ENCODE results near the gene PSMB2. TPM values are rescaled to one million over a fixed set of nuclear protein-coding genes. Genes with fewer than 3 reads are reported as not detected.

Gene PSMB2
- total and polyA plus RNA-seq, 2 of the 8 experiments (the other 6 are each of a cell fraction or from before 2014, with no cell fraction given): 91.4 to 101 TPM

DNA sequence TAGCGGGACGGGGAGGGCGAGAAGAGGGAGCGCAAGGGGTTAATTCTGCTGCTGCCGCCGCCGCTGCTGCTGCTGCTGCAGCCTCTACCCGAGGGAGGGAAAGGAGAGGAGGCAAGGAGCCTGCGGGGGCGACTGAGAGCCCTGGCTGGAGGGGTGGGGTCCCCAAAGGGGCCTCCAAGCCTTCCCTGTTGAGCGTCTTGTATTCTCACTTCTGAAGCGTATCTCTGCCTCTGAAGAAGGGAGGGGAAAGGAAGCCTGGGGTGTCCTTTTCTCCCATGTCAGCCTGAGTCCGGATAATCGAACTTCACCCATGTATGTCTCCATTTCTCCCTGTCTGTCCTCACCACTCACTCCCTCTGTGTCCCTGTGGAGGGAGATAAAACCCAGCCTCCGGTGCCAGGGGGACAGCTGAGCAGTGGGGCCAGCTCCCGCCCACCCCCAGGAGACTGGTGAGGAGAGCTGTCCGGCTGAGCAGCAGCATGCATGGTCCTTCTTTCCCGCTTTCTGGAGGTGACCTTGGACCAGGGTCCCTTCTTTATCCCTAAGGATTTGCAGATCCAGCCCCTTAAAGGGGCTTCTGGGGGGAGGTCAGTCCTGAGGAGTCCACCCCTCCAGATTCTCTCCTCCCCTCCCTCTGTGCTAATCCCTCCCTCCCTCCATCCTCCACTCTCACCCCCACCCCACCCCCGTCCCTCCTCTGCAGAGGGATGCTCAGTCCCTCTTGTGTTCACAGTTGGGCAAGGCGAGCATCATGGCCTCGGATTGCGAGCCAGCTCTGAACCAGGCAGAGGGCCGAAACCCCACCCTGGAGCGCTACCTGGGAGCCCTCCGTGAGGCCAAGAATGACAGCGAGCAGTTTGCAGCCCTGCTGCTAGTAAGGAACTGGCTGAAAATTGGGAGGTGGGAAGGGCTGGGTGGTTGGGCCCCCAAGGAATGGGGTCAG, 82.7 kb downstream of the PSMB2 start:
- no peak overlapping the region for H4K5ac ChIP-seq (ENCODE audit: insufficient read length, low read depth, low read length)
- peaks cover 0 to 12% of the 10 kb centered on the region in 2 experiments for H4K20me1 ChIP-seq (replicated peaks in 1 of 2; ENCODE audit: control insufficient read depth in 1 of 2, insufficient read depth in 2 of 2, low read length in 2 of 2)
- peak overlapping the region; percentile 85 to 92 for H3K4me2 ChIP-seq (ENCODE audit: insufficient read depth in 1 of 2, low read depth in 2 of 2, low read length in 2 of 2)
- POLR2A ChIA-PET (ENCODE audit: partially characterized antibody): interaction anchor here (0.8 to 1.4 kb wide), 3 partner anchors 13 to 210 kb away, joined by 3 to 4 read pairs (median 3); no protein-coding TSS in a partner anchor
- DNase-seq (ENCODE audit: low read depth in 1 of 2, low spot score in 2 of 2) (no peak), FAIRE-seq (no peak)
- no peak overlapping the region for H3K4ac ChIP-seq (replicated peaks; ENCODE audit: insufficient read length, low read depth, low read length)
- H3K36me3 ChIP-seq (ENCODE audit: control insufficient read depth in 2 of 4, insufficient read depth in 4 of 4, low read length in 3 of 4): peaks cover 7 to 31% (median 14%) of the 10 kb centered on the region in 4 experiments; a peak in 6 of 8 replicates
- peaks cover 4 to 32% of the 10 kb centered on the region in 2 experiments; a peak in 3 of 4 replicates for H3K79me2 ChIP-seq (ENCODE audit: control insufficient read depth in 1 of 2, insufficient read depth in 2 of 2, low read length in 2 of 2)
- no peak for TF ChIP-seq CHD1 (IDR thresholded peaks at IDR 0.05; ENCODE audit: low read depth, low read length)
- no peak for TF ChIP-seq SUZ12 (IDR thresholded peaks at IDR 0.05; ENCODE audit: low read length)
- no peak for TF ChIP-seq SIRT6 (IDR thresholded peaks at IDR 0.05; ENCODE audit: low read length)
- no peak for TF ChIP-seq RBBP5 (IDR thresholded peaks at IDR 0.05; ENCODE audit: borderline replicate concordance, low read depth, low read length)
- TF ChIP-seq RAD21 (IDR thresholded peaks at IDR 0.05 in 1 of 2, conservative IDR thresholded peaks at IDR 0.05 in 1 of 2; ENCODE audit: low read depth in 2 of 2, low read length in 2 of 2): peak in 1 of 2 experiments; percentile 15; a peak in 1 of 4 replicates
- no peak for TF ChIP-seq JUND (IDR thresholded peaks at IDR 0.05; ENCODE audit: low read length)
- no peak for TF ChIP-seq KDM4A (IDR thresholded peaks at IDR 0.05; ENCODE audit: low read depth, low read length, severe bottlenecking)
- TF ChIP-seq CHD2 (IDR thresholded peaks at IDR 0.05; ENCODE audit: low read length): no peak
- no peak overlapping the region for H2BK15ac ChIP-seq (ENCODE audit: low read length)
- H3K4me3 ChIP-seq (ENCODE audit: extremely low read depth in 1 of 4, insufficient read depth in 2 of 4, low read depth in 3 of 4, low read length in 4 of 4): peak overlapping the region; percentile 72 to 91 (median 80)
- H3K27me3 ChIP-seq (replicated peaks in 1 of 4; ENCODE audit: control insufficient read depth in 3 of 4, extremely low read depth in 1 of 4, insufficient read depth in 3 of 4, low read length in 3 of 4): no peaks in the 10 kb centered on the region
- H3K4me1 ChIP-seq (replicated peaks in 1 of 4; ENCODE audit: control insufficient read depth in 3 of 4, insufficient read depth in 4 of 4, low read length in 3 of 4): peaks cover 7 to 20% (median 13%) of the 10 kb centered on the region in 4 experiments; a peak in 6 of 7 replicates
- H3K27ac ChIP-seq (ENCODE audit: low read depth, low read length): no peak overlapping the region
- peak overlapping the region; percentile 89 for H4K91ac ChIP-seq (replicated peaks; ENCODE audit: insufficient read length, low read length)
- no peaks in the 10 kb centered on the region for H3K9me3 ChIP-seq (ENCODE audit: insufficient read depth in 2 of 2, low read depth in 1 of 2, low read length in 1 of 2)
- CTCF ChIA-PET (ENCODE audit: partially characterized antibody): interaction anchor here (1.2 to 7.6 kb wide), 5 partner anchors 14 to 166 kb away, joined by 3 to 72 read pairs (median 4); partner anchors contain the start of gene TFAP2E
- 0 out of 2 replicates have a peak overlapping the region, but pooled peaks have one; percentile 44 for H2BK5ac ChIP-seq (ENCODE audit: low read depth, low read length)
- H2BK120ac ChIP-seq (replicated peaks; ENCODE audit: low read depth, low read length): no peak overlapping the region
- H2AK5ac ChIP-seq (ENCODE audit: low read depth, low read length): no peak overlapping the region; the same call in 1 of the 2 replicates
- no peak overlapping the region for H3K23ac ChIP-seq (ENCODE audit: insufficient read length)
- no peak overlapping the region for H2BK20ac ChIP-seq (ENCODE audit: low read length)
- H2BK12ac ChIP-seq (ENCODE audit: low read depth, low read length): 0 out of 2 replicates have a peak overlapping the region, but pooled peaks have one; percentile 60
- H3K23me2 ChIP-seq (ENCODE audit: low read depth, low read length): peaks cover 7% of the 10 kb centered on the region; the same call in 1 of the 2 replicates
- H4K8ac ChIP-seq (ENCODE audit: extremely low read depth, insufficient read depth, low read length): peak overlapping the region; percentile 68
- peaks cover 3% of the 10 kb centered on the region for H3K79me1 ChIP-seq (ENCODE audit: low read depth, low read length)
- WGBS, 2 experiments (ENCODE audit: extremely low coverage in 1 of 2, insufficient coverage in 1 of 2, insufficient read length in 1 of 2, insufficient replicate concordance in 2 of 2, low coverage in 1 of 2, low lambda C conversion rate in 2 of 2, missing lambda C conversion rate in 1 of 2): 37% methylated on average over 21 of the region's 26 CpGs; no CpG with 5 or more reads in 1 of the 2 experiments
- H2AFZ ChIP-seq (ENCODE audit: low read length): no peak overlapping the region; the same call in 1 of the 2 replicates
- no peak overlapping the region for H3K18ac ChIP-seq (ENCODE audit: extremely low read depth, low read length)
- peak overlapping the region in 3 of 4 experiments; percentile 8 to 52 (median 31); a peak in 4 of 7 replicates for H3K9ac ChIP-seq (replicated peaks in 1 of 4; ENCODE audit: extremely low read depth in 1 of 4, low read depth in 3 of 4, low read length in 3 of 4)
- H3K14ac ChIP-seq (ENCODE audit: insufficient read length): no peak overlapping the region
- no peak overlapping the region for H3K56ac ChIP-seq (replicated peaks; ENCODE audit: insufficient read length, low read depth, low read length)

All from H1 (cell line).